Fibroblast of skin of abdomen (primary cell): ENCODE results near the gene UBN1. TPM values are rescaled to one million over a fixed set of nuclear protein-coding genes. Genes with fewer than 3 reads are reported as not detected.

Source experiments
- DNase-seq: peaks from one replicate; pipeline ENCODE4 v3.0.0-alpha.2; 2013
- polyA plus RNA-seq, 2 experiments: library from polyadenylated mRNA; unstranded; fragments of 120-200 nt; gene quantifications; one replicate each; pipeline ENCODE4 v1.2.1, GENCODE V29; 2013; ENCODE audit not compliant: insufficient read length in 2 of 2

UBN1 gene
- 23.5 TPM for polyA plus RNA-seq (2013, experiment 1 of 2; ENCODE audit: insufficient read length)
- polyA plus RNA-seq (2013, experiment 2 of 2; ENCODE audit: insufficient read length), result 21.3 TPM

GRCh38 chr16:4846901-4847773 lies at the start of gene UBN1, which contains the start of gene GLYR1:
Gene UBN1 (plus strand): TSS chr16:4847481. CDS start chr16:4852918, 5,437 bp downstream.
Gene GLYR1 (minus strand): TSS chr16:4847288. CDS start chr16:4847265, 23 bp downstream.
- peak; percentile 97 for DNase-seq

- no peak for DNase-seq
These were observed 49.5 kb upstream of the UBN1 start for GRCh38 chr16:4797805-4798252.

- DNase-seq, result no peak
These were observed 48.8 kb upstream of the UBN1 start for GRCh38 chr16:4798456-4798855.

GRCh38 chr16:4799171-4799855 lies 48.0 kb upstream of the UBN1 start:
- DNase-seq, result no peak

- DNase-seq, result no peak
These were observed 46.8 kb upstream of the UBN1 start for GRCh38 chr16:4800290-4801041.

GRCh38 chr16:4801051-4801961 lies 46.0 kb upstream of the UBN1 start:
- DNase-seq, result no peak

GRCh38 chr16:4801962-4802658 lies 45.2 kb upstream of the UBN1 start, which contains the start of gene ROGDI:
Gene ROGDI (minus strand): TSS chr16:4802633. CDS start chr16:4802571, 62 bp downstream.
- DNase-seq, result no peak

- DNase-seq, result peak; percentile 92
These were observed 44.5 kb upstream of the UBN1 start for GRCh38 chr16:4802659-4803287.

- peak; percentile 41 for DNase-seq
These were observed 43.9 kb upstream of the UBN1 start for GRCh38 chr16:4803401-4803844.

- DNase-seq, result no peak
These were observed 43.2 kb upstream of the UBN1 start for GRCh38 chr16:4803898-4804762.

GRCh38 chr16:4805231-4805630 lies 42.0 kb upstream of the UBN1 start:
- no peak for DNase-seq

GRCh38 chr16:4806280-4806679 lies 41.0 kb upstream of the UBN1 start:
- no peak for DNase-seq

GRCh38 chr16:4811242-4811641 lies 36.0 kb upstream of the UBN1 start:
- no peak for DNase-seq

GRCh38 chr16:4811773-4812172 lies 35.5 kb upstream of the UBN1 start:
- DNase-seq, result no peak

- DNase-seq, result no peak
These were observed 33.9 kb upstream of the UBN1 start for GRCh38 chr16:4813251-4814003.

GRCh38 chr16:4814046-4814445 lies 33.2 kb upstream of the UBN1 start:
- DNase-seq, result no peak

GRCh38 chr16:4814542-4815173 lies 32.6 kb upstream of the UBN1 start:
- DNase-seq, result no peak

- DNase-seq, result no peak
These were observed 26.6 kb upstream of the UBN1 start for GRCh38 chr16:4820652-4821051.
